Right lobe of liver (tissue), 4 donors: ENCODE measurements around the gene ESR2.

Experiments
- CTCF ChIP-seq, 4 donors: fragments of 200-600 bp in 3 of 4; fragments of 450-650 bp in 1 of 4; IDR thresholded peaks; one replicate each; pipeline versions ENCODE4 v1.5.1 to v1.8.0; 2016 to 2022; ENCODE audit warnings: antibody characterized with exemption in 4 of 4, mild to moderate bottlenecking in 2 of 4
- POLR2A ChIP-seq: fragments of 450-650 bp; IDR thresholded peaks from one replicate; pipeline ENCODE4 v1.6.1; 2017; ENCODE audit warnings: antibody characterized with exemption, mild to moderate bottlenecking
- donor health status: DM: no; HTN: no; CAD: no.
- donor health status: DM: no; HTN: no; CAD: no.
- donor health status: DM: no; HTN: yes; CAD: no.

- TF ChIP-seq POLR2A = no peak
- no peak for TF ChIP-seq CTCF (IDR thresholded peaks at IDR 0.05)
Measured at GRCh38 chr14:64126548-64126947, 167.6 kb downstream of the ESR2 start.
